ENCODE results near the gene TP53I13. TPM values are rescaled to one million over a fixed set of nuclear protein-coding genes. Genes with fewer than 3 reads are reported as not detected.

TP53I13 gene
- total and polyA plus RNA-seq, 2 of the 13 experiments (the other 11 are each of a cell fraction or from before 2014, with no cell fraction given), result 16.9 to 25.7 TPM

GRCh38 chr17:29546085-29546484, 22.4 kb upstream of the TP53I13 start:
- ATAC-seq (no peak), FAIRE-seq (no peak), DNase-seq (ENCODE audit: low spot score) (no peak)
- Histone ChIP-seq H4K20me1 (ENCODE audit: insufficient read depth, low read length) (no peaks in the 10 kb centered on the region; the same call in 1 of the 2 replicates), H3K9me3 (ENCODE audit: low read length) (no peaks in the 10 kb centered on the region), H3K4me3 (replicated peaks in 1 of 3; ENCODE audit: insufficient read depth in 1 of 3, low read depth in 2 of 3, low read length in 3 of 3) (no peak overlapping the region), H2AFZ (ENCODE audit: low read length) (no peak overlapping the region), H3K9ac (ENCODE audit: insufficient read depth, low read depth, low read length) (no peak overlapping the region), H3K4me1 (ENCODE audit: insufficient read depth, low read length) (no peaks in the 10 kb centered on the region), H3K79me2 (ENCODE audit: insufficient read depth, low read length) (no peaks in the 10 kb centered on the region), H3K36me3 (replicated peaks in 1 of 2; ENCODE audit: control insufficient read depth in 1 of 2, insufficient read depth in 2 of 2, low read length in 2 of 2) (peaks cover 7 to 14% of the 10 kb centered on the region in 2 experiments; a peak in 4 of 5 replicates), H3K27ac (ENCODE audit: extremely low read length, insufficient read depth, low read length) (no peak overlapping the region), H3K27me3 (ENCODE audit: control insufficient read depth in 1 of 2, insufficient read depth in 2 of 2, low read length in 2 of 2) (no peaks in the 10 kb centered on the region), H3K4me2 (ENCODE audit: low read depth, low read length) (no peak overlapping the region)
- 0 out of 2 replicates have a peak, but pooled peaks have one; percentile 17 for TF ChIP-seq RFX1 (IDR thresholded peaks at IDR 0.05)
- TF ChIP-seq SP5 (CRISPR knock-in tag; IDR thresholded peaks at IDR 0.05; ENCODE audit: borderline replicate concordance, low read depth), result no peak
- peak; percentile 65 to 70 for TF ChIP-seq MAFK (conservative IDR thresholded peaks at IDR 0.05 in 1 of 2, IDR thresholded peaks at IDR 0.05 in 1 of 2; ENCODE audit: low read length in 2 of 2)
- no peak for TF ChIP-seq ASH2L (IDR thresholded peaks at IDR 0.05; ENCODE audit: insufficient read length, low read depth, low read length)
- no peak for TF ChIP-seq MTERF4 (CRISPR knock-in tag; IDR thresholded peaks at IDR 0.05)
- peak; percentile 80 for TF ChIP-seq NFE2L2 (IDR thresholded peaks at IDR 0.05; ENCODE audit: low read length)
- peak; percentile 46; the same call in 1 of the 2 replicates for TF ChIP-seq MAFF (IDR thresholded peaks at IDR 0.05; ENCODE audit: low read depth, low read length)
- WGBS (ENCODE audit: low lambda C conversion rate), result 94% methylated on average over 1 of the region's 1 CpG
- ChIA-PET CTCF (ENCODE audit: low intra/inter-chr PET ratio, low total read pairs) (no interaction called here), POLR2A (no interaction called here)
- BruUV-seq (replicated peaks), result no TSS peak
- in situ Hi-C loops (cut with HindIII; ENCODE audit: extremely low pct_ligation_motif_present, low pct_unique_long_range_greater_than_20kb), result no loop called here
- intact Hi-C loops (cut with micrococcal nuclease; ENCODE audit: unreplicated experiment), result no loop called here

GRCh38 chr17:29546830-29547229, 21.7 kb upstream of the TP53I13 start:
- Histone ChIP-seq H2AFZ (ENCODE audit: low read length) (no peak overlapping the region), H3K79me2 (ENCODE audit: insufficient read depth, low read length) (no peaks in the 10 kb centered on the region), H3K27me3 (ENCODE audit: control insufficient read depth in 1 of 2, insufficient read depth in 2 of 2, low read length in 2 of 2) (no peaks in the 10 kb centered on the region), H3K4me1 (ENCODE audit: insufficient read depth, low read length) (no peaks in the 10 kb centered on the region), H3K36me3 (replicated peaks in 1 of 2; ENCODE audit: control insufficient read depth in 1 of 2, insufficient read depth in 2 of 2, low read length in 2 of 2) (peaks cover 7 to 10% of the 10 kb centered on the region in 2 experiments; a peak in 4 of 5 replicates), H3K4me3 (replicated peaks in 1 of 3; ENCODE audit: insufficient read depth in 1 of 3, low read depth in 2 of 3, low read length in 3 of 3) (no peak overlapping the region), H3K27ac (ENCODE audit: extremely low read length, insufficient read depth, low read length) (no peak overlapping the region), H3K9me3 (ENCODE audit: low read length) (no peaks in the 10 kb centered on the region), H3K4me2 (ENCODE audit: low read depth, low read length) (no peak overlapping the region), H3K9ac (ENCODE audit: insufficient read depth, low read depth, low read length) (no peak overlapping the region), H4K20me1 (ENCODE audit: insufficient read depth, low read length) (no peaks in the 10 kb centered on the region; the same call in 1 of the 2 replicates)
- ATAC-seq (no peak), FAIRE-seq (no peak), DNase-seq (ENCODE audit: low spot score) (no peak)
- POLR2A ChIA-PET, result no interaction called here
- in situ Hi-C loops (cut with HindIII; ENCODE audit: extremely low pct_ligation_motif_present, low pct_unique_long_range_greater_than_20kb) (no loop called here), intact Hi-C loops (cut with micrococcal nuclease; ENCODE audit: unreplicated experiment) (no loop called here)
- TF ChIP-seq GATA4 (IDR thresholded peaks at IDR 0.05; ENCODE audit: borderline replicate concordance, low read depth), result no peak
- peak; percentile 13; the same call in 1 of the 2 replicates for TF ChIP-seq CEBPB (IDR thresholded peaks at IDR 0.05; ENCODE audit: borderline replicate concordance, low read depth, low read length)
- BruUV-seq (replicated peaks), result no TSS peak
- CTCF ChIA-PET (ENCODE audit: low intra/inter-chr PET ratio, low total read pairs), result no interaction called here
- WGBS (ENCODE audit: low lambda C conversion rate), result 88% methylated on average over 1 of the region's 1 CpG

All from HepG2 (cell line).